EH (cell line): ENCODE results near the gene RIT2.
"Not testable (repeated sequence)": the region's sequence is repeated elsewhere in the genome, so short reads cannot be mapped to it uniquely, and the experiment has no call there.

Experiments
- DNase-seq: peaks from one replicate; pipeline ENCODE4 v3.0.0-alpha.2; 2015; ENCODE audit warnings: low read depth

The RIT2 gene

GRCh38 chr18:42756214-42756613 is 359.3 kb downstream of the RIT2 start:
- DNase-seq, result no peak

- no peak for DNase-seq
Observed at GRCh38 chr18:42752916-42753315, 362.6 kb downstream of the RIT2 start.

- DNase-seq, result no peak
Observed at GRCh38 chr18:42746794-42747193, 368.7 kb downstream of the RIT2 start.

- no peak for DNase-seq
Observed at GRCh38 chr18:42745931-42746330, 369.6 kb downstream of the RIT2 start.

- no peak for DNase-seq
Observed at GRCh38 chr18:42745171-42745570, 370.3 kb downstream of the RIT2 start.

- DNase-seq, result no peak
Observed at GRCh38 chr18:42743373-42744138, 371.9 kb downstream of the RIT2 start.

- DNase-seq, result no peak
Observed at GRCh38 chr18:42742969-42743368, 372.5 kb downstream of the RIT2 start.

- no peak for DNase-seq
Observed at GRCh38 chr18:42742474-42742873, 373.0 kb downstream of the RIT2 start.

GRCh38 chr18:42741805-42742347 is 373.6 kb downstream of the RIT2 start:
- DNase-seq, result not testable (repeated sequence)

- DNase-seq, result not testable (repeated sequence)
Observed at GRCh38 chr18:42741299-42741698, 374.2 kb downstream of the RIT2 start.

GRCh38 chr18:42736074-42736473 is 379.4 kb downstream of the RIT2 start:
- no peak for DNase-seq

GRCh38 chr18:42734520-42734919 is 381.0 kb downstream of the RIT2 start:
- DNase-seq, result no peak

GRCh38 chr18:42730272-42730671 is 385.2 kb downstream of the RIT2 start:
- no peak for DNase-seq

- DNase-seq, result no peak
Observed at GRCh38 chr18:42719221-42719620, 396.3 kb downstream of the RIT2 start.

GRCh38 chr18:42712065-42712464 is 403.4 kb downstream of the RIT2 start:
- no peak for DNase-seq

- DNase-seq, result no peak
Observed at GRCh38 chr18:42707080-42707479, 408.4 kb downstream of the RIT2 start.

GRCh38 chr18:42706618-42707017 is 408.9 kb downstream of the RIT2 start:
- DNase-seq, result no peak

- no peak for DNase-seq
Observed at GRCh38 chr18:42706029-42706608, 409.4 kb downstream of the RIT2 start.
